ENCODE results near the gene ITGB3. TPM values are rescaled to one million over a fixed set of nuclear protein-coding genes. Genes with fewer than 3 reads are reported as not detected.
A peak's percentile ranks its signal among the peaks of the same experiment; 100 is the strongest.

Gene ITGB3
- total RNA-seq, 4 donors from 2014 or later, result 7.9 to 26.3 (median 8.6) TPM

GRCh38 chr17:47305302-47305923, 51.8 kb downstream of the ITGB3 start:
- in situ Hi-C loops (cut with MboI; ENCODE audit: low pct_ligation_motif_present in 1 of 4, low pct_unique_long_range_greater_than_20kb in 1 of 4, low sequenced_read_pairs in 3 of 4), result loop anchor here in 1 of 4 donors (5.0 kb wide), 1 partner anchor 73 kb away; no protein-coding TSS in a partner anchor
- 57% methylated on average over 4 of the region's 4 CpGs for WGBS, 2 donors (ENCODE audit: low coverage in 1 of 2)
- DNase-seq, result no peak
- no peak overlapping the region for H3K4me3 ChIP-seq
- TF ChIP-seq CTCF (IDR thresholded peaks at IDR 0.05) (no peak), POLR2AphosphoS5 (IDR thresholded peaks at IDR 0.05) (peak in 1 of 3 donors; percentile 22)
- no peaks in the 10 kb centered on the region for H3K36me3 ChIP-seq
- H3K4me1 ChIP-seq, result peaks cover 0 to 7% (median 5%) of the 10 kb centered on the region in 4 donors
- no peaks in the 10 kb centered on the region for H3K9me3 ChIP-seq
- peak overlapping the region; percentile 19 to 51 (median 31) for H3K27ac ChIP-seq
- no peaks in the 10 kb centered on the region for H3K27me3 ChIP-seq
- intact Hi-C loops (cut with DNase I; ENCODE audit: low total_unique reads), result no loop called here

GRCh38 chr17:47310186-47310733, 56.6 kb downstream of the ITGB3 start:
- Histone ChIP-seq H3K4me3 (no peak overlapping the region), H3K4me1 (peaks cover 0 to 7% (median 5%) of the 10 kb centered on the region in 4 donors), H3K9me3 (no peaks in the 10 kb centered on the region), H3K27ac (no peak overlapping the region), H3K27me3 (no peaks in the 10 kb centered on the region), H3K36me3 (no peaks in the 10 kb centered on the region)
- TF ChIP-seq CTCF (IDR thresholded peaks at IDR 0.05) (no peak), POLR2AphosphoS5 (IDR thresholded peaks at IDR 0.05) (no peak), EP300 (IDR thresholded peaks at IDR 0.05; ENCODE audit: low read depth) (no peak)
- intact Hi-C loops (cut with DNase I; ENCODE audit: low total_unique reads) (no loop called here), in situ Hi-C loops (cut with MboI; ENCODE audit: low pct_ligation_motif_present in 1 of 4, low pct_unique_long_range_greater_than_20kb in 1 of 4, low sequenced_read_pairs in 3 of 4) (loop anchor here in 3 of 4 donors (5.0 to 10.0 kb wide), 2 partner anchors 75 to 78 kb away; no protein-coding TSS in a partner anchor)
- no peak for DNase-seq
- WGBS, 2 donors (ENCODE audit: low coverage in 1 of 2), result 60 to 69% methylated on average over 2 to 4 of the region's 4 CpGs

GRCh38 chr17:47311420-47311819, 57.8 kb downstream of the ITGB3 start:
- Histone ChIP-seq H3K9me3 (no peaks in the 10 kb centered on the region), H3K4me3 (no peak overlapping the region), H3K4me1 (peaks cover 0 to 14% (median 9%) of the 10 kb centered on the region in 4 donors), H3K27me3 (no peaks in the 10 kb centered on the region), H3K27ac (no peak overlapping the region), H3K36me3 (no peaks in the 10 kb centered on the region)
- intact Hi-C loops (cut with DNase I; ENCODE audit: low total_unique reads) (no loop called here), in situ Hi-C loops (cut with MboI; ENCODE audit: low pct_ligation_motif_present in 1 of 4, low pct_unique_long_range_greater_than_20kb in 1 of 4, low sequenced_read_pairs in 3 of 4) (loop anchor here in 3 of 4 donors (5.0 to 10.0 kb wide), 2 partner anchors 77 to 79 kb away; no protein-coding TSS in a partner anchor)
- DNase-seq, result no peak
- TF ChIP-seq CTCF (IDR thresholded peaks at IDR 0.05), result no peak
- TF ChIP-seq POLR2A (IDR thresholded peaks at IDR 0.05), result no peak
- no peak for TF ChIP-seq EP300 (IDR thresholded peaks at IDR 0.05; ENCODE audit: low read depth)
- no peak for TF ChIP-seq POLR2AphosphoS5 (IDR thresholded peaks at IDR 0.05)

- intact Hi-C loops (cut with DNase I; ENCODE audit: low total_unique reads) (loop anchor here (2.0 kb wide), 1 partner anchor 87 kb away; no protein-coding TSS in a partner anchor), in situ Hi-C loops (cut with MboI; ENCODE audit: low pct_ligation_motif_present in 1 of 4, low pct_unique_long_range_greater_than_20kb in 1 of 4, low sequenced_read_pairs in 3 of 4) (loop anchor here in 1 of 4 donors (10.0 kb wide), 1 partner anchor 81 kb away; no protein-coding TSS in a partner anchor)
- Histone ChIP-seq H3K4me1 (peaks cover 0 to 21% (median 12%) of the 10 kb centered on the region in 4 donors), H3K27me3 (no peaks in the 10 kb centered on the region), H3K27ac (peak overlapping the region; percentile 64 to 84 (median 74)), H3K4me3 (no peak overlapping the region), H3K36me3 (no peaks in the 10 kb centered on the region), H3K9me3 (no peaks in the 10 kb centered on the region)
- 12 to 23% methylated on average over 6 to 7 of the region's 7 CpGs for WGBS, 2 donors (ENCODE audit: low coverage in 1 of 2)
- TF ChIP-seq POLR2AphosphoS5 (IDR thresholded peaks at IDR 0.05), result peak in 1 of 3 donors; percentile 13
- peak; percentile 71 to 87 (median 79) for TF ChIP-seq CTCF (IDR thresholded peaks at IDR 0.05)
- no peak for TF ChIP-seq POLR2A (IDR thresholded peaks at IDR 0.05)
- TF ChIP-seq EP300 (IDR thresholded peaks at IDR 0.05; ENCODE audit: low read depth), result no peak
- DNase-seq, result peak; percentile 33
These were observed 62.0 kb downstream of the ITGB3 start for GRCh38 chr17:47315451-47316266.
